ENCODE data around the gene FAN1.

- TF ChIP-seq, protein P1, sequence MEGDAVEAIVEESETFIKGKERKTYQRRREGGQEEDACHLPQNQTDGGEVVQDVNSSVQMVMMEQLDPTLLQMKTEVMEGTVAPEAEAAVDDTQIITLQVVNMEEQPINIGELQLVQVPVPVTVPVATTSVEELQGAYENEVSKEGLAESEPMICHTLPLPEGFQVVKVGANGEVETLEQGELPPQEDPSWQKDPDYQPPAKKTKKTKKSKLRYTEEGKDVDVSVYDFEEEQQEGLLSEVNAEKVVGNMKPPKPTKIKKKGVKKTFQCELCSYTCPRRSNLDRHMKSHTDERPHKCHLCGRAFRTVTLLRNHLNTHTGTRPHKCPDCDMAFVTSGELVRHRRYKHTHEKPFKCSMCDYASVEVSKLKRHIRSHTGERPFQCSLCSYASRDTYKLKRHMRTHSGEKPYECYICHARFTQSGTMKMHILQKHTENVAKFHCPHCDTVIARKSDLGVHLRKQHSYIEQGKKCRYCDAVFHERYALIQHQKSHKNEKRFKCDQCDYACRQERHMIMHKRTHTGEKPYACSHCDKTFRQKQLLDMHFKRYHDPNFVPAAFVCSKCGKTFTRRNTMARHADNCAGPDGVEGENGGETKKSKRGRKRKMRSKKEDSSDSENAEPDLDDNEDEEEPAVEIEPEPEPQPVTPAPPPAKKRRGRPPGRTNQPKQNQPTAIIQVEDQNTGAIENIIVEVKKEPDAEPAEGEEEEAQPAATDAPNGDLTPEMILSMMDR (IDR thresholded peaks at IDR 0.05): no peak
- no peak for TF ChIP-seq ZFX (IDR thresholded peaks at IDR 0.05; ENCODE audit: borderline replicate concordance)
These were observed 2.7 kb downstream of the FAN1 start for GRCh38 chr15:30906366-30906765.

Measured in 22Rv1 (cell line).